ENCODE measurements around the gene GPR143. TPM values are rescaled to one million over a fixed set of nuclear protein-coding genes. Genes with fewer than 3 reads are reported as not detected.

GPR143 gene
- polyA plus RNA-seq, 1 donor (not counting 4 experiments of a cell fraction or from before 2014, with no cell fraction given): 0.33 TPM

GRCh38 chrX:9698576-9698975, 67.1 kb downstream of the GPR143 start:
- FAIRE-seq: no peak
- no peaks in the 10 kb centered on the region for H3K9me3 ChIP-seq (ENCODE audit: control insufficient read depth, low read depth, low read length)
- no peak overlapping the region for H3K27ac ChIP-seq (ENCODE audit: control insufficient read depth, insufficient read depth, low read length)
- no peak overlapping the region for H3K4me2 ChIP-seq (ENCODE audit: control insufficient read depth, extremely low read depth, insufficient read depth, low read depth, low read length)
- no peak for DNase-seq (ENCODE audit: low read depth, low spot score)
- H3K79me2 ChIP-seq (ENCODE audit: control insufficient read depth, insufficient read depth, low read length): no peaks in the 10 kb centered on the region
- TF ChIP-seq EZH2 (IDR thresholded peaks at IDR 0.05; ENCODE audit: low read length) (no peak), CTCF (optimal IDR thresholded peaks at IDR 0.05 in 1 of 3, IDR thresholded peaks at IDR 0.05 in 1 of 3, conservative IDR thresholded peaks at IDR 0.05 in 1 of 3; ENCODE audit: extremely low read depth in 1 of 3, insufficient read depth in 2 of 3, low read length in 3 of 3) (no peak)
- no peak overlapping the region for H3K9ac ChIP-seq (ENCODE audit: control insufficient read depth, extremely low read depth, insufficient read depth, low read length)
- no peaks in the 10 kb centered on the region for H3K4me1 ChIP-seq (ENCODE audit: control insufficient read depth, extremely low read depth, insufficient read depth, low read length)
- no peak overlapping the region for H3K4me3 ChIP-seq (ENCODE audit: control insufficient read depth in 2 of 3, extremely low read depth in 1 of 3, insufficient read depth in 2 of 3, low read depth in 1 of 3, low read length in 3 of 3)
- H3K9me1 ChIP-seq (ENCODE audit: control insufficient read depth, extremely low read depth, insufficient read depth, low read length): no peaks in the 10 kb centered on the region
- H3K27me3 ChIP-seq (ENCODE audit: control insufficient read depth, extremely low read depth, insufficient read depth, low read length): no peaks in the 10 kb centered on the region
- no peak overlapping the region for H2AFZ ChIP-seq (ENCODE audit: control insufficient read depth, low read length)
- no peaks in the 10 kb centered on the region for H3K36me3 ChIP-seq (ENCODE audit: control insufficient read depth in 2 of 2, extremely low read depth in 1 of 2, insufficient read depth in 2 of 2, low read length in 2 of 2)
- dilution Hi-C loops (cut with MboI; ENCODE audit: extremely low pct_ligation_motif_present, low sequenced_read_pairs): no loop called here
- H4K20me1 ChIP-seq (ENCODE audit: control insufficient read depth, extremely low read depth, insufficient read depth, low read length): no peaks in the 10 kb centered on the region

- Histone ChIP-seq H3K4me3 (ENCODE audit: control insufficient read depth in 2 of 3, extremely low read depth in 1 of 3, insufficient read depth in 2 of 3, low read depth in 1 of 3, low read length in 3 of 3) (no peak overlapping the region), H4K20me1 (ENCODE audit: control insufficient read depth, extremely low read depth, insufficient read depth, low read length) (no peaks in the 10 kb centered on the region), H3K9me1 (ENCODE audit: control insufficient read depth, extremely low read depth, insufficient read depth, low read length) (no peaks in the 10 kb centered on the region), H3K36me3 (ENCODE audit: control insufficient read depth in 2 of 2, extremely low read depth in 1 of 2, insufficient read depth in 2 of 2, low read length in 2 of 2) (no peaks in the 10 kb centered on the region), H3K27me3 (ENCODE audit: control insufficient read depth, extremely low read depth, insufficient read depth, low read length) (no peaks in the 10 kb centered on the region), H2AFZ (ENCODE audit: control insufficient read depth, low read length) (no peak overlapping the region), H3K4me1 (ENCODE audit: control insufficient read depth, extremely low read depth, insufficient read depth, low read length) (no peaks in the 10 kb centered on the region), H3K9me3 (ENCODE audit: control insufficient read depth, low read depth, low read length) (peaks cover 2% of the 10 kb centered on the region), H3K79me2 (ENCODE audit: control insufficient read depth, insufficient read depth, low read length) (no peaks in the 10 kb centered on the region), H3K4me2 (ENCODE audit: control insufficient read depth, extremely low read depth, insufficient read depth, low read depth, low read length) (no peak overlapping the region), H3K27ac (ENCODE audit: control insufficient read depth, insufficient read depth, low read length) (no peak overlapping the region), H3K9ac (ENCODE audit: control insufficient read depth, extremely low read depth, insufficient read depth, low read length) (no peak overlapping the region)
- dilution Hi-C loops (cut with MboI; ENCODE audit: extremely low pct_ligation_motif_present, low sequenced_read_pairs): no loop called here
- DNase-seq (ENCODE audit: low read depth, low spot score): no peak
- FAIRE-seq: no peak
- TF ChIP-seq EZH2 (IDR thresholded peaks at IDR 0.05; ENCODE audit: low read length) (no peak), CTCF (optimal IDR thresholded peaks at IDR 0.05 in 1 of 3, IDR thresholded peaks at IDR 0.05 in 1 of 3, conservative IDR thresholded peaks at IDR 0.05 in 1 of 3; ENCODE audit: extremely low read depth in 1 of 3, insufficient read depth in 2 of 3, low read length in 3 of 3) (no peak)
These were observed 72.2 kb downstream of the GPR143 start for GRCh38 chrX:9693307-9694001.
